HepG2 (cell line): ENCODE results near the gene INSR. TPM values are rescaled to one million over a fixed set of nuclear protein-coding genes. Genes with fewer than 3 reads are reported as not detected.

Experiments
- ASH2L ChIP-seq: fragments of 300-600, 200-600 bp; sonication (generic); IDR thresholded peaks from 2 replicates; pipeline ENCODE4 v1.7.0; 2017; ENCODE audit warnings: low read depth, mild to moderate bottlenecking, moderate library complexity, mixed read lengths, low read length; ENCODE audit not compliant: insufficient read length
- CHD2 ChIP-seq: IDR thresholded peaks from 2 replicates; pipeline ENCODE4 v1.6.1; 2011; ENCODE audit warnings: low read depth, low read length, improper control_type of control experiment
- DMAP1 ChIP-seq: IDR thresholded peaks from 2 replicates; pipeline ENCODE4 v1.6.1; 2016
- DPF2 ChIP-seq: sonication (generic); formaldehyde crosslinking; IDR thresholded peaks from 2 replicates; pipeline ENCODE4 v1.4.0; 2020; ENCODE audit warnings: mild to moderate bottlenecking, low read depth, missing genetic modification reagents, borderline replicate concordance
- DZIP1 ChIP-seq: sonication (generic); formaldehyde crosslinking; IDR thresholded peaks from 2 replicates; pipeline ENCODE4 v1.5.0; 2020; ENCODE audit warnings: mild to moderate bottlenecking, missing genetic modification reagents
- ELF1 ChIP-seq: sonication (generic); formaldehyde crosslinking; IDR thresholded peaks from 2 replicates; pipeline ENCODE4 v1.4.0; 2020; ENCODE audit warnings: missing genetic modification reagents
- MAZ ChIP-seq, 2 experiments: sonication (generic) in 1 of 2; formaldehyde crosslinking in 1 of 2; IDR thresholded peaks; 2 replicates each; pipeline versions ENCODE4 v1.5.0 to v1.6.1; 2012 to 2020; ENCODE audit warnings: low read depth in 2 of 2, mild to moderate bottlenecking in 2 of 2, borderline replicate concordance in 1 of 2, improper control_type of control experiment in 1 of 2, low read length in 1 of 2, missing genetic modification reagents in 1 of 2, moderate library complexity in 1 of 2
- SATB2 ChIP-seq: sonication (generic); formaldehyde crosslinking; IDR thresholded peaks from 2 replicates; pipeline ENCODE4 v1.5.0; 2020; ENCODE audit warnings: missing genetic modification reagents
- YEATS2 ChIP-seq: sonication (generic); formaldehyde crosslinking; IDR thresholded peaks from 2 replicates; pipeline ENCODE4 v1.4.0; 2020; ENCODE audit warnings: missing genetic modification reagents, borderline replicate concordance
- ZHX1 ChIP-seq: sonication (generic); formaldehyde crosslinking; IDR thresholded peaks from 2 replicates; pipeline ENCODE4 v1.8.1; 2022; ENCODE audit warnings: low read depth, mild to moderate bottlenecking, missing genetic modification reagents
- ZNF574 ChIP-seq: sonication (generic); formaldehyde crosslinking; IDR thresholded peaks from 2 replicates; pipeline ENCODE4 v1.4.0; 2020; ENCODE audit warnings: missing genetic modification reagents
- ZNF800 ChIP-seq: sonication (generic); formaldehyde crosslinking; IDR thresholded peaks from 2 replicates; pipeline ENCODE4 v1.4.0; 2020; ENCODE audit warnings: missing genetic modification reagents
- polyA plus RNA-seq, 8 experiments: library from polyadenylated mRNA; depleted of rRNA in 3 of 8; stranded (reverse) in 7 of 8; unstranded in 1 of 8; fragments of >200 nt; fragmentation: Illumina TruSeq in 4 of 8; extraction: Trizol in 4 of 8; gene quantifications; 2 replicates each; pipeline versions ENCODE4 v1.2.1 to v1.2.3, GENCODE V29; 2011 to 2016; ENCODE audit warnings: low read depth in 4 of 8, missing spikeins in 1 of 8, mixed read lengths in 1 of 8; ENCODE audit not compliant: insufficient read depth in 1 of 8
- total RNA-seq, 5 experiments: library from RNA; depleted of rRNA; stranded (reverse); fragments of >200 nt; fragmentation: Illumina TruSeq; extraction: Trizol; gene quantifications; 2 replicates each; pipeline ENCODE4 v1.2.3, GENCODE V29; 2016; ENCODE audit warnings: low read depth in 1 of 5
- TF ChIP-seq, protein P1 (sequence below): conservative IDR thresholded peaks from 2 replicates; pipeline ENCODE4 v1.6.1; 2018; ENCODE audit warnings: missing genetic modification reagents

The INSR gene
- total and polyA plus RNA-seq, 2 of the 13 experiments (the other 11 are each of a cell fraction or from before 2014, with no cell fraction given) = 24.2 to 29.8 TPM

DNA sequence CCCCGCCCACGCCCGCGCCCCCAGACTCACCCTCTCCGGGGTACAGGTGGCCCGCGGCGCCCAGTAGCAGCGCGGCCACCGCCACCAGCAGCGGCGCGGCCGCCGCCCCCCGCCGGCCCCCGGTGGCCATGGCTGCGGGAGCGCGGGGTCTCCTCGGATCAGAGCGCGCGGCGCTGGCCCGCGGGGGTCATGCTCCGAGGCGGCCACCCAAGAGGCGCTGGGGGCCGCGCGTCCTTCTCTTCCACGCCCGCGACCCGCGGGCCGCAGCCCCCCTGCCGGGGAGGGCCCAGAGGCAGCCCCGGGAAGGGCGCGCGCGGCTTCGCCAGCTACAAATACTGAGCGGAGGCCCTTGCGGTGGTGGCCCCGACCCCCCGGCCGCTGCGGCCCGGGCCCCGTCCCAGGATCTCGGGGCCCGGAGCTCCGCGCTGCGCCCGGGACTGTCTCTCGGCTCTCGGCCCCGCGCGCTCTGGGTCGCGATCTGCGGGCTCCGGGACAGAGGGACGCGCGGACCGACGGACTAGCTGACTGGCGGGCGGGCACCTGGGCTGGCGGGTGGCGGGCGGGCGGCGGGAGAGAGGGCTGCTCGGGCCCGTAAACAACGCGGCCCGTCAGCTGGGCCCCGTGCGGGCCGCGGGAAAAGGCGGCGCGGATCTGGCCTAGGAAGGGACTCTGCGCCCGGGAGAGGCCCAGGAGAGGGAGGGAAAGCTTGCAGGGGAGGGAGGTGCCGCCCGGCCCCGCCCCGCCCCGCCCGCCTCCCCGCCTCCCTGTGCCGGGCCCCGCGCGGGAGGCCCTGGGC, at the start of gene INSR (continued):
- TF ChIP-seq ZNF800 (CRISPR knock-in tag) = no peak
- no peak for TF ChIP-seq SATB2
- peak; percentile 81 for TF ChIP-seq MAZ (IDR thresholded peaks at IDR 0.05; ENCODE audit: borderline replicate concordance, low read depth, low read length)
- peak; percentile 46; the same call in 1 of the 2 replicates for TF ChIP-seq MAZ (CRISPR knock-in tag; IDR thresholded peaks at IDR 0.05; ENCODE audit: low read depth)
- TF ChIP-seq YEATS2 (CRISPR knock-in tag) = no peak
- TF ChIP-seq ZNF574 (CRISPR knock-in tag) = peak; percentile 49; the same call in 1 of the 2 replicates
- no peak for TF ChIP-seq CHD2
- TF ChIP-seq DPF2 = no peak
- TF ChIP-seq DZIP1 (CRISPR knock-in tag) = no peak
- no peak for TF ChIP-seq ZHX1 (CRISPR knock-in tag)
- TF ChIP-seq, protein P1, sequence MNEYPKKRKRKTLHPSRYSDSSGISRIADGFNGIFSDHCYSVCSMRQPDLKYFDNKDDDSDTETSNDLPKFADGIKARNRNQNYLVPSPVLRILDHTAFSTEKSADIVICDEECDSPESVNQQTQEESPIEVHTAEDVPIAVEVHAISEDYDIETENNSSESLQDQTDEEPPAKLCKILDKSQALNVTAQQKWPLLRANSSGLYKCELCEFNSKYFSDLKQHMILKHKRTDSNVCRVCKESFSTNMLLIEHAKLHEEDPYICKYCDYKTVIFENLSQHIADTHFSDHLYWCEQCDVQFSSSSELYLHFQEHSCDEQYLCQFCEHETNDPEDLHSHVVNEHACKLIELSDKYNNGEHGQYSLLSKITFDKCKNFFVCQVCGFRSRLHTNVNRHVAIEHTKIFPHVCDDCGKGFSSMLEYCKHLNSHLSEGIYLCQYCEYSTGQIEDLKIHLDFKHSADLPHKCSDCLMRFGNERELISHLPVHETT = peak; percentile 73; the same call in 1 of the 2 replicates
- TF ChIP-seq ASH2L = peak; percentile 13
- peak; percentile 11; the same call in 1 of the 2 replicates for TF ChIP-seq DMAP1
- no peak for TF ChIP-seq ELF1 (CRISPR knock-in tag)
